Left lung (tissue), 10 donors: Measurements from ENCODE around the gene BDP1. TPM values are rescaled to one million over a fixed set of nuclear protein-coding genes. Genes with fewer than 3 reads are reported as not detected.

Source experiments
- ATAC-seq: fragments of 200-7000 bp; cut with Tn5 transposase; one replicate; pipeline ENCODE4 v1.9.1; 2020; ENCODE audit warnings: moderate library complexity
- DNase-seq, 4 donors: peaks; one replicate each; pipeline ENCODE4 v3.0.0-alpha.2; 2013 to 2020
- H3K27ac ChIP-seq, 2 donors: fragments of 200-600 bp; sonication (generic) in 1 of 2; one replicate each; pipeline versions ENCODE4 v1.5.0 to v1.8.0; 2020 to 2021
- H3K27me3 ChIP-seq, 2 donors: fragments of 200-600 bp; sonication (generic) in 1 of 2; one replicate each; pipeline versions ENCODE4 v1.5.0 to v1.8.0; 2020 to 2021
- H3K36me3 ChIP-seq, 2 donors: fragments of 200-600 bp; sonication (generic) in 1 of 2; one replicate each; pipeline versions ENCODE4 v1.5.0 to v1.8.0; 2020 to 2021
- H3K4me1 ChIP-seq, 2 donors: fragments of 200-600 bp; one replicate each; pipeline ENCODE4 v1.8.0; 2021
- H3K4me3 ChIP-seq, 2 donors: fragments of 200-600 bp; sonication (generic) in 1 of 2; one replicate each; pipeline versions ENCODE4 v1.5.0 to v1.8.0; 2020 to 2021; ENCODE audit warnings: mild to moderate bottlenecking in 1 of 2
- H3K9me3 ChIP-seq, 2 donors: fragments of 200-600 bp; sonication (generic) in 1 of 2; one replicate each; pipeline versions ENCODE4 v1.5.0 to v1.8.0; 2020 to 2021
- intact Hi-C, 2 donors: fragments of 100-400 bp; cut with DNase I; formaldehyde crosslinking; loops; one replicate each; pipeline versions ENCODE4 v1.11.2 to v1.14.2; 2022
- polyA plus RNA-seq, 6 donors: library from polyadenylated mRNA; unstranded; fragments of 120-200 nt; gene quantifications; one replicate each; pipeline ENCODE4 v1.2.1, GENCODE V29; 2013; ENCODE audit not compliant: insufficient read length in 6 of 6
- total RNA-seq, 2 donors: library from RNA; stranded (reverse); fragmentation: NEBNext Ultra II Directional; extraction: Animal tissue kit (Norgen Biotek cat#: 25700); gene quantifications; one replicate each; pipeline ENCODE4 v1.2.1, GENCODE V29; 2021
- TF ChIP-seq, protein P1 (sequence below), 2 donors: fragments of 200-600 bp; sonication (generic) in 1 of 2; IDR thresholded peaks; one replicate each; pipeline versions ENCODE4 v1.5.0 to v1.8.0; 2021; ENCODE audit warnings: antibody characterized with exemption in 2 of 2
- donor health status: DM: no; HTN: yes; CAD: no.
- donor health status: DM: no; HTN: no; CAD: no.

The BDP1 gene
- total and polyA plus RNA-seq, 8 donors: 24.7 to 48.6 (median 43.4) TPM

DNA sequence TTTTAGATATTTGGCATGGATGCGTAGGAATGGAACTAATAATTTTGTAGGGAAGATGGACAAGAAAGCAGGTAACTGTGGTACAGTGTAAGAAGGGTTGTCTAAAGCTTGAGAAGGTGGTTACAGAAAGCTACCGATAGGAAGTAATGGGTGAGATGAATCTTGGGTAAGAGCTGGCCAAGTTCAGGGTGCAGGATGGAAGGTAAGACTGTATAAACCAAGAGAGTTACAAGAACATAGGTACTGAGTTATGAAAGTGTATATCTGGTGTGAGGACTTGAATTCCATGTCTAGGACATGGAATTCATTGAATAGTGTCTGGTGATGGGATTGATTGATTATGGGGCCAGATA is 133.1 kb downstream of the BDP1 start:
- H3K4me3 ChIP-seq: no peak overlapping the region

DNA sequence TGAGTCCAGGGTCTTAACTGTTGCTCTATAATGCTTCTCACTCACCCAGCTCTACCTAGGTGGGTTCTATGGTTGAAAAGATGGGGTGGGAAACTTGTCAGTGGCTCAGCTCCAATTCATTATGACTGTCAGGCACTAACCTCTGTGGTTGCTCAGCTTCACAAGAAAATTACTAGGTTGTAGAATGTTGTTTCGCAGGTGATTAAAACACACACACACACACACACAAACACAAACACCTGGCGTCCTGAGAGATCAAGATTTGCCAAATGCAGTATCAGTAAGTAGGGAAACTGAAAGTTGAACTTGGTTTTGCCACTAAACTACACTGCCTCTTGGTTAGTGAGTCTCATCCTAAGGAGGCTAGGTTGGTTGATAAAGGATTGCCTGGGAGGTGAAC is 134.5 kb downstream of the BDP1 start:
- intact Hi-C loops: no loop called here
- Histone ChIP-seq H3K36me3 (peaks cover 0 to 5% of the 10 kb centered on the region in 2 donors), H3K4me1 (peaks cover 4 to 24% of the 10 kb centered on the region in 2 donors), H3K27ac (no peak overlapping the region), H3K4me3 (no peak overlapping the region), H3K27me3 (no peaks in the 10 kb centered on the region), H3K9me3 (no peaks in the 10 kb centered on the region)
- TF ChIP-seq, protein P1, sequence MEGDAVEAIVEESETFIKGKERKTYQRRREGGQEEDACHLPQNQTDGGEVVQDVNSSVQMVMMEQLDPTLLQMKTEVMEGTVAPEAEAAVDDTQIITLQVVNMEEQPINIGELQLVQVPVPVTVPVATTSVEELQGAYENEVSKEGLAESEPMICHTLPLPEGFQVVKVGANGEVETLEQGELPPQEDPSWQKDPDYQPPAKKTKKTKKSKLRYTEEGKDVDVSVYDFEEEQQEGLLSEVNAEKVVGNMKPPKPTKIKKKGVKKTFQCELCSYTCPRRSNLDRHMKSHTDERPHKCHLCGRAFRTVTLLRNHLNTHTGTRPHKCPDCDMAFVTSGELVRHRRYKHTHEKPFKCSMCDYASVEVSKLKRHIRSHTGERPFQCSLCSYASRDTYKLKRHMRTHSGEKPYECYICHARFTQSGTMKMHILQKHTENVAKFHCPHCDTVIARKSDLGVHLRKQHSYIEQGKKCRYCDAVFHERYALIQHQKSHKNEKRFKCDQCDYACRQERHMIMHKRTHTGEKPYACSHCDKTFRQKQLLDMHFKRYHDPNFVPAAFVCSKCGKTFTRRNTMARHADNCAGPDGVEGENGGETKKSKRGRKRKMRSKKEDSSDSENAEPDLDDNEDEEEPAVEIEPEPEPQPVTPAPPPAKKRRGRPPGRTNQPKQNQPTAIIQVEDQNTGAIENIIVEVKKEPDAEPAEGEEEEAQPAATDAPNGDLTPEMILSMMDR (IDR thresholded peaks at IDR 0.05): no peak
- ATAC-seq (no peak), DNase-seq (no peak)

More for the DNA sequence above, 133.1 kb downstream of the BDP1 start:
- Histone ChIP-seq H3K9me3 (no peaks in the 10 kb centered on the region), H3K4me1 (peaks cover 4 to 24% of the 10 kb centered on the region in 2 donors), H3K36me3 (peaks cover 0 to 4% of the 10 kb centered on the region in 2 donors), H3K27me3 (no peaks in the 10 kb centered on the region), H3K27ac (no peak overlapping the region)
- intact Hi-C loops: no loop called here
- DNase-seq (no peak), ATAC-seq (no peak)
- TF ChIP-seq, protein P1 (IDR thresholded peaks at IDR 0.05): no peak

DNA sequence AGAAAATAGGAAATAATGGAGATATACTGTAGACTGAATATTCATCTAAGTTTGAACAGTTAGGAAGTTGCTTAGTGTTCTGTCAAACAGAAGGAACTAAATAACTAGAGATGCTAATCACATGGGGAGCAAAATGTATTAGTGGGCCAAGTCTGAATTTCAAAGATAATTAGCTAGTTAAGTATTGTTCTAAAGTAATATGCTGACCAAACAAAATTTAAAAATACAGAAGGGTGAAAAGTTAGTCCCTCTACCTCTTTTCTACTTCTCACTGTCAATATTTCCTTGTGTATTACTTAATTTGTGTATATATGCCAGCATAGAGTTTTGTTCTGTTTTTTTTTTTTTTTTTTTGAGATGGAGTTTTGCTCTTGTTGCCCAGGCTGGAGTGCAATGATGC is 135.6 kb downstream of the BDP1 start:
- ATAC-seq (no peak), DNase-seq (no peak)
- Histone ChIP-seq H3K4me3 (no peak overlapping the region), H3K36me3 (peaks cover 0 to 8% of the 10 kb centered on the region in 2 donors), H3K4me1 (peaks cover 4 to 24% of the 10 kb centered on the region in 2 donors), H3K9me3 (no peaks in the 10 kb centered on the region), H3K27me3 (no peaks in the 10 kb centered on the region), H3K27ac (no peak overlapping the region)
- TF ChIP-seq, protein P1 (IDR thresholded peaks at IDR 0.05): no peak
- intact Hi-C loops: no loop called here

DNA sequence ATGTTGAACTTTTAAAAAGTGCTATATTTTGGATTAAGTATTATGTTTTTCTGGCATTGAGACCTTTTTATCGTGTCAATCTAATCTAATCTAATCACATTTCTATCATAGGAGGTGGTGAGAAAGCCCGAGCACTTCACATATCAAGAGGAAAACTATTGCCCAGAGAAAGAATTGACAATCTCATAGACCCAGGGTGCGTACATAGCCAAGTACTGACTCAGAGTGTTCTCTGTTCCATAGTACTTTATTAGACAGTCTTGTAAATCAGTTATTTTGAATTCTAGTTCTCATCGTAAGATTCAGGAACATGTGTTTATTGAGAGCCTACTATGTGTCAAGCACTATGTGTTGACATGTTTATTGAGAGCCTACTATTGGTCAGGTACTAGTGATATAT is 140.7 kb downstream of the BDP1 start:
- Histone ChIP-seq H3K36me3 (peaks cover 0 to 58% of the 10 kb centered on the region in 2 donors), H3K4me3 (no peak overlapping the region), H3K9me3 (no peaks in the 10 kb centered on the region), H3K27me3 (no peaks in the 10 kb centered on the region), H3K27ac (no peak overlapping the region), H3K4me1 (no peaks in the 10 kb centered on the region)
- TF ChIP-seq, protein P1 (IDR thresholded peaks at IDR 0.05): no peak
- intact Hi-C loops: no loop called here
- DNase-seq (no peak), ATAC-seq (no peak)

DNA sequence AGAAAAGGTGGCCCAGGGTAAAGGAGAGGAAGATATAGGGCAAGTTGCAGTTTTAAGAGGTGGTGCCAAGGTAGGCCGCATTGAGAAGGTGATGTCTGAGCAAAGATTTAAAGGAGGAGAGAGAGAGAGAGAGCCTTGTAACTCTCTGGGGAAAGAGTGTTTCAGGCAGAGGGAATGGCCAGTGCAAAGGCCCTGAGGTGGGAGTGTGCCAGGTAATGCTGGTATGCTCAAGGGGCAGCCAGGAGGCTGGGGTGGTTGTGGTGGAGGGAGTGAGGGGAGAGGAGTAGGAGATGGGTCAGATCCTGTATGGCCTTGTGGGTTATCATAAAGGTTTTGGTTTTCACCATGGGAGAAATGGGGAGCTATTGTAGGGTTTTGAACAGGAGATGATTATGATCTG is 141.6 kb downstream of the BDP1 start:
- intact Hi-C loops: no loop called here
- peaks cover 0 to 58% of the 10 kb centered on the region in 2 donors for H3K36me3 ChIP-seq

More for the DNA sequence above, 141.6 kb downstream of the BDP1 start:
- H3K4me3 ChIP-seq: no peak overlapping the region
- no peaks in the 10 kb centered on the region for H3K9me3 ChIP-seq
- no peaks in the 10 kb centered on the region for H3K4me1 ChIP-seq
- DNase-seq (no peak), ATAC-seq (no peak)
- TF ChIP-seq, protein P1 (IDR thresholded peaks at IDR 0.05): no peak
- H3K27me3 ChIP-seq: no peaks in the 10 kb centered on the region
- H3K27ac ChIP-seq: no peak overlapping the region
